ENCODE measurements around the gene EHMT2.

The EHMT2 gene

DNA sequence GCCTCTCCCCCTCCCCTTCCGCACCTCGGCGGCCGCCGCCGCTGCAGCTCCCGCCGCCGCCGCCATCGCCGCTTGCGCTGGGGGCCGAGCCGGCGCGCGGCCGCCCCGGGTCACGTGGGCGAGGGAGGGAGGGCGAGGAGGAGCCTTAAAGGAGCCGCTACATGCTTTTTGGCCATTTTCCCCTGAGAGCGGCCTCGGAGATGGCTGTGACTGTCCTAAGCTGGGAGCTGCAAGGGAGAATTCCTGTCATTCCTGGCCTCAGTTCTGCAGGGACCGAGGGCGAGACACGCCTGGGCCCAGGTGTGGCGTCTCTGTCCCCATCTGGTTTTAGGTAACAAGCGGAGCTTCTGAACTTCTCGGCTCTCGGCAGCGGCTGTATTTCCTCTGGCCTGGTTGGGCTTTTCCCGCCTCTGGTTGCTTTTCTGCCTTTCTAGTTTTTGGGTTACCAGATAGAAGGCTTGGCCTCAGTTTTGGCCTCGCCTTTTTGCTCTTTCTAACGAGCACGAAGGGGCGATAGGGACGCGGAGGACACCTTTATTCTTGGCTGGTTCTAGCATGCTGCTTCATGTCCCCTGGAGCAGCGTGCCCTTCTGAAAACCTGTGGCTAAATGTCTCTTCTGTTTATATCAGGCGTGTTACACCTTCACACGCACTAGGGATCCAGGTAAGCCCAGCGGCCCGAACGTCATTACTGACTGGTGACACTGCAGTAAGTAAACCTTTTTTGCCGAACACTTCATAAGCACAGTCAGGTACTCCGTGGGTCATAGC lies at the start of gene EHMT2:
EHMT2 (minus strand) TSS at position 87 of the 771 bp plus-strand sequence; CDS start at position 66, 21 bp downstream.
- H3K9me3 Mint-ChIP-seq, result no peaks in the 10 kb centered on the region
- peak within 1 kb of the TSS; percentile 71 for H3K27ac Mint-ChIP-seq
- peaks cover 53% of the 10 kb centered on the region for H3K4me1 Mint-ChIP-seq
- H3K27me3 Mint-ChIP-seq (ENCODE audit: low read depth, poor library complexity), result peaks cover 3% of the 10 kb centered on the region
- TF ChIP-seq, protein P1, sequence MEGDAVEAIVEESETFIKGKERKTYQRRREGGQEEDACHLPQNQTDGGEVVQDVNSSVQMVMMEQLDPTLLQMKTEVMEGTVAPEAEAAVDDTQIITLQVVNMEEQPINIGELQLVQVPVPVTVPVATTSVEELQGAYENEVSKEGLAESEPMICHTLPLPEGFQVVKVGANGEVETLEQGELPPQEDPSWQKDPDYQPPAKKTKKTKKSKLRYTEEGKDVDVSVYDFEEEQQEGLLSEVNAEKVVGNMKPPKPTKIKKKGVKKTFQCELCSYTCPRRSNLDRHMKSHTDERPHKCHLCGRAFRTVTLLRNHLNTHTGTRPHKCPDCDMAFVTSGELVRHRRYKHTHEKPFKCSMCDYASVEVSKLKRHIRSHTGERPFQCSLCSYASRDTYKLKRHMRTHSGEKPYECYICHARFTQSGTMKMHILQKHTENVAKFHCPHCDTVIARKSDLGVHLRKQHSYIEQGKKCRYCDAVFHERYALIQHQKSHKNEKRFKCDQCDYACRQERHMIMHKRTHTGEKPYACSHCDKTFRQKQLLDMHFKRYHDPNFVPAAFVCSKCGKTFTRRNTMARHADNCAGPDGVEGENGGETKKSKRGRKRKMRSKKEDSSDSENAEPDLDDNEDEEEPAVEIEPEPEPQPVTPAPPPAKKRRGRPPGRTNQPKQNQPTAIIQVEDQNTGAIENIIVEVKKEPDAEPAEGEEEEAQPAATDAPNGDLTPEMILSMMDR (IDR thresholded peaks at IDR 0.05), result no peak
- peak within 1 kb of the TSS; percentile 94 for H3K4me3 Mint-ChIP-seq
- DNase-seq, result peak; percentile 87
- peaks cover 34% of the 10 kb centered on the region for H3K36me3 Mint-ChIP-seq (ENCODE audit: low read depth)

DNA sequence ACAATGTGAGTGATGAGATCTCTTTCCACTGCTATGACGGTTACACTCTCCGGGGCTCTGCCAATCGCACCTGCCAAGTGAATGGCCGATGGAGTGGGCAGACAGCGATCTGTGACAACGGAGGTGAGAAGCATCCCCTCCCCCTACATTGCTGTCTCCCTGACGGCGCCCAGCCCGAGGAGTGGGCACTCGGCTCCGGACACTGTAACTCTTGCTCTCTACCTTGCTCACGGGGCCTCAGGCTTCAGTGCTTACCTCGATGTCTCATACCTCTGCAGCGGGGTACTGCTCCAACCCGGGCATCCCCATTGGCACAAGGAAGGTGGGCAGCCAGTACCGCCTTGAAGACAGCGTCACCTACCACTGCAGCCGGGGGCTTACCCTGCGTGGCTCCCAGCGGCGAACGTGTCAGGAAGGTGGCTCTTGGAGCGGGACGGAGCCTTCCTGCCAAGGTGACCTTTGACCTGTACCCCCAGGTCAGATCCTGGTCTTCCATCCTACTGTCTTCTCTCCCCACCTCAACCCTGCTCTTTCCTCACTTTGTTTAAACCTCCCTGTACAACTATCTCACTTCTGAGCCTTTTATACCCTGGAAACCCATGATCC lies 49.7 kb upstream of the EHMT2 start:
- Mint-ChIP-seq H3K9me3 (no peaks in the 10 kb centered on the region), H3K36me3 (ENCODE audit: low read depth) (peaks cover 7% of the 10 kb centered on the region), H3K4me3 (no peak overlapping the region), H3K4me1 (peaks cover 24% of the 10 kb centered on the region), H3K27ac (no peak overlapping the region), H3K27me3 (ENCODE audit: low read depth, poor library complexity) (peaks cover 12% of the 10 kb centered on the region)
- TF ChIP-seq, protein P1 (IDR thresholded peaks at IDR 0.05), result no peak
- DNase-seq, result no peak

DNA sequence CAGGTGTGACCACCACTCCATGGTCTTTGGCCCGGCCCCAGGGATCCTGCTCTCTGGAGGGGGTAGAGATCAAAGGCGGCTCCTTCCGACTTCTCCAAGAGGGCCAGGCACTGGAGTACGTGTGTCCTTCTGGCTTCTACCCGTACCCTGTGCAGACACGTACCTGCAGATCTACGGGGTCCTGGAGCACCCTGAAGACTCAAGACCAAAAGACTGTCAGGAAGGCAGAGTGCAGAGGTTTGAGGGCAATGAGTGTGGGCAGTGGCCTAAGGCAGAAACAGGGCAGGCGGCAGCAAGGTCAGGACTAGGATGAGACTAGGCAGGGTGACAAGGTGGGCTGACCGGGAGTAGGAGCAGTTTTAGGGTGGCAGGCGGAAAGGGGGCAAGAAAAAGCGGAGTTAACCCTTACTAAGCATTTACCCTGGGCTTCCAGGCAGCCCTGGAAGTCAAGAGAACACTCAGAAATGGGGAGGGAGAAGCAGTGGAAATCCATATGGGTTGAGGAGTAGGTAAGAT lies 48.9 kb upstream of the EHMT2 start:
- Mint-ChIP-seq H3K4me3 (no peak overlapping the region), H3K4me1 (peaks cover 27% of the 10 kb centered on the region), H3K36me3 (ENCODE audit: low read depth) (peaks cover 7% of the 10 kb centered on the region), H3K27me3 (ENCODE audit: low read depth, poor library complexity) (peaks cover 15% of the 10 kb centered on the region), H3K9me3 (no peaks in the 10 kb centered on the region), H3K27ac (no peak overlapping the region)
- DNase-seq, result no peak
- TF ChIP-seq, protein P1 (IDR thresholded peaks at IDR 0.05), result no peak

DNA sequence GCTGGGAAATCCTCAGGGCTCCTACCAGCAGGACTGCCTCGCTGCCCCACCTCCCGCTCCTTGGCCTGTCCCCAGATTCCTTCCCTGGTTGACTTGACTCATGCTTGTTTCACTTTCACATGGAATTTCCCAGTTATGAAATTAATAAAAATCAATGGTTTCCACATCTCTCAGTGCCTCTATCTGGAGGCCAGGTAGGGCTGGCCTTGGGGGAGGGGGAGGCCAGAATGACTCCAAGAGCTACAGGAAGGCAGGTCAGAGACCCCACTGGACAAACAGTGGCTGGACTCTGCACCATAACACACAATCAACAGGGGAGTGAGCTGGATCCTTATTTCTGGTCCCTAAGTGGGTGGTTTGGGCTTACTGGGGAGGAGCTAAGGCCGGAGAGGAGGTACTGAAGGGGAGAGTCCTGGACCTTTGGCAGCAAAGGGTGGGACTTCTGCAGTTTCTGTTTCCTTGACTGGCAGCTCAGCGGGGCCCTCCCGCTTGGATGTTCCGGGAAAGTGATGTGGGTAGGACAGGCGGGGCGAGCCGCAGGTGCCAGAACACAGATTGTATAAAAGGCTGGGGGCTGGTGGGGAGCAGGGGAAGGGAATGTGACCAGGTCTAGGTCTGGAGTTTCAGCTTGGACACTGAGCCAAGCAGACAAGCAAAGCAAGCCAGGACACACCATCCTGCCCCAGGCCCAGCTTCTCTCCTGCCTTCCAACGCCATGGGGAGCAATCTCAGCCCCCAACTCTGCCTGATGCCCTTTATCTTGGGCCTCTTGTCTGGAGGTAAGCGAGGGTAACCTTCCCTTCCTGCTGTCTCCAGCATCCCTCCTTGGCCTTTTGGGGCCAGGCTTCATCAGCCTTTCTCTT lies 48.2 kb upstream of the EHMT2 start, which contains the start of gene CFB:
CFB (plus strand) TSS at position 589 of the 863 bp plus-strand sequence; CDS start at position 716, 127 bp downstream.
- no peak within 1 kb of the TSS for H3K27ac Mint-ChIP-seq
- H3K4me1 Mint-ChIP-seq, result peaks cover 32% of the 10 kb centered on the region
- peaks cover 1% of the 10 kb centered on the region for H3K36me3 Mint-ChIP-seq (ENCODE audit: low read depth)
- peaks cover 15% of the 10 kb centered on the region for H3K27me3 Mint-ChIP-seq (ENCODE audit: low read depth, poor library complexity)
- H3K9me3 Mint-ChIP-seq, result no peaks in the 10 kb centered on the region
- no peak within 1 kb of the TSS for H3K4me3 Mint-ChIP-seq
- TF ChIP-seq, protein P1 (IDR thresholded peaks at IDR 0.05), result no peak
- no peak for DNase-seq

DNA sequence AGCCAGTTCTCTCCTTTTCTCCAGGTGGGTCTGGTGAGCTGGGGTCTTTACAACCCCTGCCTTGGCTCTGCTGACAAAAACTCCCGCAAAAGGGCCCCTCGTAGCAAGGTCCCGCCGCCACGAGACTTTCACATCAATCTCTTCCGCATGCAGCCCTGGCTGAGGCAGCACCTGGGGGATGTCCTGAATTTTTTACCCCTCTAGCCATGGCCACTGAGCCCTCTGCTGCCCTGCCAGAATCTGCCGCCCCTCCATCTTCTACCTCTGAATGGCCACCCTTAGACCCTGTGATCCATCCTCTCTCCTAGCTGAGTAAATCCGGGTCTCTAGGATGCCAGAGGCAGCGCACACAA lies 47.6 kb upstream of the EHMT2 start:
- no peaks in the 10 kb centered on the region for H3K36me3 Mint-ChIP-seq (ENCODE audit: low read depth)
- H3K27ac Mint-ChIP-seq, result no peak overlapping the region
- H3K4me1 Mint-ChIP-seq, result peaks cover 38% of the 10 kb centered on the region
- H3K9me3 Mint-ChIP-seq, result no peaks in the 10 kb centered on the region
- no peak overlapping the region for H3K4me3 Mint-ChIP-seq
- peaks cover 15% of the 10 kb centered on the region for H3K27me3 Mint-ChIP-seq (ENCODE audit: low read depth, poor library complexity)
- no peak for DNase-seq
- TF ChIP-seq, protein P1 (IDR thresholded peaks at IDR 0.05), result no peak

Measured in nephron progenitor cell (in vitro differentiated cells).